Measurements from ENCODE around the gene PDK4.
"Not testable (repeated sequence)": the region's sequence is repeated elsewhere in the genome, so short reads cannot be mapped to it uniquely, and the experiment has no call there.

PDK4 gene

GRCh38 chr7:95604811-95605210, 8.5 kb upstream of the PDK4 start:
- DNase-seq (ENCODE audit: low read depth in 2 of 2): not testable (repeated sequence)

GRCh38 chr7:95604397-95604796, 8.1 kb upstream of the PDK4 start:
- DNase-seq (ENCODE audit: low read depth in 2 of 2): not testable (repeated sequence)

DNA sequence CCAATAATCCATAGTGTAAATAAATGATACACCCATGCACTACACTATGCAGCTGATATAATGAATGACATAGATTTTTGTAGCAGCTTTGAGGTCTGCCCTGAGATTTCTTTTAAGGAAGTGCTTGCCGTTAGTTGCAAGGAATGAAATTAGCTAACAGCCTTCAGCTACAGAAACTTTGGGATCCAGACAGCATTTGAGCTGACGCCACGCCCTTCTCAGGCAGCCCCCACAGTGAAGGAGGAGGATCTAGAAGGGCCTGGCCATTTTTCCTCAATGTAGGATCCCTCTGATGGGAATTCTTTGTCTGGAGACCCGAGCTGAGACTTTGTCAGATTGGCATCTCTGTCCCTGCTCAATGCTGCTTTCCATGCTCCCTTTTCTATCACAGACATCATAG, 6.1 kb upstream of the PDK4 start:
- no peak for DNase-seq (ENCODE audit: low read depth in 2 of 2)

- no peak for DNase-seq (ENCODE audit: low read depth in 2 of 2)
Observed at GRCh38 chr7:95601316-95601715, 5.0 kb upstream of the PDK4 start.

GRCh38 chr7:95599069-95599468, 2.8 kb upstream of the PDK4 start:
- DNase-seq (ENCODE audit: low read depth in 2 of 2): no peak

GRCh38 chr7:95598511-95598910, 2.2 kb upstream of the PDK4 start:
- no peak for DNase-seq (ENCODE audit: low read depth in 2 of 2)

GRCh38 chr7:95595746-95596197, 544 bp downstream of the PDK4 start:
- DNase-seq (ENCODE audit: low read depth in 2 of 2): no peak

- DNase-seq (ENCODE audit: low read depth in 2 of 2): no peak
Observed at GRCh38 chr7:95594185-95594584, 2.1 kb downstream of the PDK4 start.

DNA sequence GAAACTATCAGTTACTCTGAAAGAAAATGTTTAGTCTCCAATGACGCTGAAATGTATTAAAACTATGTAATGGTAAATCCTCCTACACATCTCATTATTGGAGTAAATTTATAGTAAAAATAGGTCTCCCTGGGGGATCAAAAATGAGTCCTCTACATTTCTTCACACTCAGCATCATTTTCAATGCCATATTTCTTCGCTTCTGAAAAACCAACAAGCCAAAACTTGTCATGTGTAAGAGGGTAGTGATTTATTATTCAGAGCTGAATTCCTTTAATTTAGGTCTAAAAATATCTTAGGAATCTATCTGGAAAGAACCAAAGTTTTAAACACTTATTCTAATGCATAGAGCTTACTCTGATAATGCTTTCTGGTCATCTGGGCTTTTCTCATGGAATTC, 3.0 kb downstream of the PDK4 start:
- no peak for DNase-seq (ENCODE audit: low read depth in 2 of 2)

GRCh38 chr7:95592570-95592969, 3.7 kb downstream of the PDK4 start:
- DNase-seq (ENCODE audit: low read depth in 2 of 2): no peak

DNA sequence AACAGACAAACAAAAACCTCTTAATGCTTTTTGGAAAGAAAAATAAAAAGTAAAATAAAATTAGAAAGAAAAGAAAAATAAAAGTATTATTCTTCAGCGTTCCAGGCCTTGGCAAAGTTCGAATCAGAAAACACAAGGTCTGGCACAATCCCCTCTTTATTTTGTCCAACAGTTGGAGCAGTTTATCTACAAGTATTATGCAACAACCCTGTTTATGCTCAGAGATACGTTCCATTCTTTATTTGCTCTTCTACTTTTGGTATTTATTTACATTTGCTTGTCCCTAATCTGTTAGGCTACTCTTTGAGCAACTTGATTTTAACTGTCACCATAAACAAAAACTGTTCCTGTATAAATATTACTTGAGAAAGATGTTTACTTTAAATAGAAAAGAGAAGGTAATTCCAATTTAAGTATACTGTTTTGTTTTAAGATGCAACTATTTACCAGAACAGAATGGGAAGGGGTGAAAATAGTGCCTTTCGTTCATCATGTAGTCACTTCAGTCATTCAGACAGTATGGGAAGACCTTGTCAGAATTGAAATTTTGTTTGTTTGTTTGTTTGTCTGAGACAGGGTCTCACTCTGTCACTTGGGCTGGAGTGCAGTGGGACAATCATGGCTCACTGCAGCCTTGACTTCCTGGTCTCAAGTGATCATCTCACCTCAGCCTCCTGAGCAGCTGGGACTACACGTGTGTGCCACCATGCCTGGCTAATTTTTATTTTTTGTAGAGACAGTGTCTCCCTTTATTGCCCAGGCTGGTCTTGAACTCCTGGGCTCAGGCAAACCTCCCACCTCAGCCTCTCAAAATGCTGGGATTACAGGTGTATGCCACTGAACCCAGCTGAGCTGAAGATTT, 5.7 kb downstream of the PDK4 start:
- DNase-seq (ENCODE audit: low read depth in 2 of 2): no peak

DNA sequence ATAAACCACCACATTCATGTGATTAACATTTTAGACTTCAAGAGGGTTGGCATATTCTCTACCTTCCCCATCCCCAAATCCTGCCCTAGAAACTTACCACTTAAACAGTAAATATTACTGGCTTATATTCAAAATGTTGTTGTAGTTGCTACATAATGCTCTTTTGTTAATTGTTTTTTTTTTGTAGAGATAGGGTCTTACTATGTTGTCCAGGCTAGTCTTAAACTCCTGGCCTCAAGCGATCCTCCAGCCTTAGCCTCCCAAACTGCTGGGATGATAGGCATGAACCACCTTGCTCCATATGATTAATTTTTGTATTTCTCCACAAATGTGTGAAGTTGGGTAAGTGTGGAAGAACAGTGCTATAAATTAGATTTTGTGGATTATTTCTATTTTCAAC, 6.5 kb downstream of the PDK4 start:
- no peak for DNase-seq (ENCODE audit: low read depth in 2 of 2)

- DNase-seq (ENCODE audit: low read depth in 2 of 2): no peak
Observed at GRCh38 chr7:95589031-95589430, 7.3 kb downstream of the PDK4 start.

DNA sequence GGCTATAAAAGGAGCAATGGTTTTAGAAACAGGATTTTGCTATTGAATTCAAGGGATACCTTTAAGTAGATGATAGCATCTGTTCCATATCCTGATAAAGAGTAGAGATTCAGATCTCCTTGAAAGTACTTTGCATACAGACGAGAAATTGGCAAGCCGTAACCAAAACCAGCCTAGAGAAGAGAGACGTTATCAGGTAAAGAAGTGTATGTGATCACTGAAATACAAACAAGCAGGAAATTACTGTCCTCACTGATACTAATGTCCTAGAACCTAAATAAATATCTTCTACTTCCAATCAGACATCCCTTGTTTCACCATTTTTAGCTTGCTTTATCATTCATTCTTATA, 9.4 kb downstream of the PDK4 start:
- no peak for DNase-seq (ENCODE audit: low read depth in 2 of 2)

GRCh38 chr7:95585426-95585789, 10.9 kb downstream of the PDK4 start:
- DNase-seq (ENCODE audit: low read depth in 2 of 2): no peak

- no peak for DNase-seq (ENCODE audit: low read depth in 2 of 2)
Observed at GRCh38 chr7:95584769-95585425, 11.4 kb downstream of the PDK4 start.

DNA sequence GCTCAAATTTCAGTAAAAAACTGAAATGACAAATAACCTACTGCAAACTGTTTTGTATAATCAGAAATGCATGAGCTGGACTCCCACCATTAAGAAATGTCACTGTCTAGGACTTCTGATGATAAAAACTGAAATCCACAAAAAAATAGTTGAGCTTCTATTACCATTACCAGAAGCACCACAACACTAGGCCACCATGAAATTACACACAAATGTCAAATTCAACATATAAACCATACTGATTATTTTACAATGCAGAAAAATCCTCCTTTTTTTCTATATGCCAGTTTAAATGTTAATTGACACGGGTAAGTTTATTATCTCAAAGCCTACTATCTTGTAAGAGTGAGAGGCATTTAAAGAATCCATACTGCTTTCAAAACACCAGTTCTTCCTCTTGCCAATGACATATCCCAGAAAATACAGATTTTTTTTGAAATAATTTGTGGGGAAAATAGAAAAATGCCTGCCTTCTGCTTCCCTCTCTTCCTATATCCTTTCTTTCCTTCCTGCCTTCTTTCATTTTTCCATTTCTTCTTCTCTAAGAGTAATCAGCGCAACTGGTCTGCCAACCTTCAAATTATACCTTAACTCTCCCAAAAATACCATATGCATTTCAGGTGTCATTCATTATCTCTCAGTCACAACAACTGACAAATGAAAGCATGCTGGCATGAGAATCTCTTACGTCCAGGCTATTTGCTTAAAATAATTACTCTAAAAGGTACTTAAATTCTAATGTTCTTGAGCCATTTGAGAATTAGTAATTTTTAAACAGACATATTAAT, 12.3 kb downstream of the PDK4 start:
- no peak for DNase-seq (ENCODE audit: low read depth in 2 of 2)

DNA sequence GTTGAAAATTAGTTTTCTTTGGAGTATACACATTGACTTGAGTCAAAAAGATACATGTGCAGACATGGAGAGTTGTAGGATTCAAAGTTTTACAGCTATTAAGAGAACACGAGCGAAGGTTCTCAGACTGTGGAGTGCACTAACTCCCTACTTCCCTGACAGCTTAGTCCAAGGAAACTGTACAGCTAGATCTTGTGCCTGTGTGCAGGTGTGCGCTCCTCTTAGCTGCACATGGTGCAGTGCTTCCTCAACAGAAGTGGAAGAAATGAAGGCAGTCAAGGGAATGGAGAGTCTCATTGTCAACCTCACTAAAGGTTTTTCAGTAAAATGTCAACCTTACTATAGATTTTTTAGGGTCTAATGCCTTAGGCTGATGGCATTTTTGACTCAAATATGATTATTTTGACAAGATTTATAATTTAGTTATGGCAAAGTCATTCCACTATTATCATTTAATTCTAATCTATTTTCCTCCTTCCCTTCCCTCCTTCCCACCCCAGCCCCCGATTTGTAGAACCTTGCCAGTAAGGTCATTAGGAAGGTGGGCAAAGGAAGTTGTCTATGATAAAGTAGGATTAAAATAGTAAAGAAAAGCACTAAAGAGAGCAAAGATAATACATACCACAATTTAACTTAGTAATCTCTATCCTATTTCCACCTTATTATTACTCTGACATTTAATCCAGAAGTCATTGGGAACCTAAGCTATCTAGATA, 13.6 kb downstream of the PDK4 start:
- DNase-seq (ENCODE audit: low read depth in 2 of 2): no peak

DNA sequence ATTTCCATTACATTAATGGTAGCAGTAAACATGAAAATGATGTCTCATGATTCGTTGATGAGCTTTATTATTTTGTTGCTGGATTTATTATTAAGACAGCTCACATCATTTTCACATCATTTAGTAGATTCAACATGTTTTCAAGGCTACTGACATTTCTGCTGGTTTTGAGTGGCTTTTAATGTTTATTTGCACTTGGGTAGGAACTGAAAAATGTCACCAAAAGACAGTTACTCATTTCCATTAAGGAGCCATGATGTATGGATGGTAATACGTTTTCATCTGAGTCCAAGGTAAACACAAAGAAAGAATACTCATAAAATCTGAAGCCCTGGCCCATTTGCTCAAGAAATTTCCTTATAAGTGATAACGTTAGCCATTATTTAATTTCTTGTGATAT, 14.8 kb downstream of the PDK4 start:
- no peak for DNase-seq (ENCODE audit: low read depth in 2 of 2)

DNA sequence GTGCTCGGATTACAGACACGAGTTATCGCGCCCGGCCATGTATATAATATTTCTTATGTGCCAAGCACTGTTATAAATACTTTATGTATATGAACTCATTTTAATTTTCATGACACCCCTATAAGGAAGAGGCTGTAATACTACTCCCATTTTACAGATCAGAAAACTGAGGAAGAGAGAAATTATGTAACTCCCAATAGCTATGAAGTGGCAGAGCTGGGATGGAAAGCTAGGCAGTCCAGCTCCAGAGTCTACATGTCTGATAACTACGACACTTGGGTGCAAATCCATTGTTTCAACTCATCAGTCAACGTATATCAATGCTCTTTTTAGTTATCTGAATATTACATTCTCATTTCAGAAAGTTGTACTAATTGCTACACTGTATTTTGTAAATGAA, 17.0 kb downstream of the PDK4 start:
- DNase-seq (ENCODE audit: low read depth in 2 of 2): no peak

- DNase-seq (ENCODE audit: low read depth in 2 of 2): no peak
Observed at GRCh38 chr7:95578299-95578855, 17.9 kb downstream of the PDK4 start.

DNA sequence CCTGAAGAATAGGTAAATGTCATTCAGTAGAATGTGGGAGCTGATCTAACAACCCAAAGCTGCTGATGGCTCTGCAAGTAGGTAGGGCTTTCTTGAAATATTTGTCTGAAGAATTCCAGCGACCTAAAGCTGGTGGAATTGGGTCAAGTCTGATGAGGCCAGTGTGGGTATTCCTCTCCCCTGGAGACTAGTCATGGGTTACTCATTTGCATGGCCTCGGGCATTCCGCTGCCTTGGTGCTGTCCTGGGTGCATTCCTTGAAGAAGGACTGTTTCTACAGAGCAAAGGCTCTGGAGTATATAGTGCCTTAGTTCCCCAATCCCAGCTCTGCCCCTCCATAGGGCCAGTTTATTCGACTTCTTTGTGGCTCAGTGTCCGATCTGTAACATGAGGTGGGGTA, 19.2 kb downstream of the PDK4 start:
- DNase-seq (ENCODE audit: low read depth in 2 of 2): no peak
